HG02642 (cell line): ENCODE results near the gene NEK11.

ENCODE experiments used
- ATAC-seq: cut with Tn5 transposase; IDR thresholded peaks from one replicate; pipeline ENCODE4 v1.9.1; 2021; ENCODE audit warnings: mild to moderate bottlenecking; ENCODE audit not compliant: unreplicated experiment, poor library complexity

Gene NEK11, protein sequence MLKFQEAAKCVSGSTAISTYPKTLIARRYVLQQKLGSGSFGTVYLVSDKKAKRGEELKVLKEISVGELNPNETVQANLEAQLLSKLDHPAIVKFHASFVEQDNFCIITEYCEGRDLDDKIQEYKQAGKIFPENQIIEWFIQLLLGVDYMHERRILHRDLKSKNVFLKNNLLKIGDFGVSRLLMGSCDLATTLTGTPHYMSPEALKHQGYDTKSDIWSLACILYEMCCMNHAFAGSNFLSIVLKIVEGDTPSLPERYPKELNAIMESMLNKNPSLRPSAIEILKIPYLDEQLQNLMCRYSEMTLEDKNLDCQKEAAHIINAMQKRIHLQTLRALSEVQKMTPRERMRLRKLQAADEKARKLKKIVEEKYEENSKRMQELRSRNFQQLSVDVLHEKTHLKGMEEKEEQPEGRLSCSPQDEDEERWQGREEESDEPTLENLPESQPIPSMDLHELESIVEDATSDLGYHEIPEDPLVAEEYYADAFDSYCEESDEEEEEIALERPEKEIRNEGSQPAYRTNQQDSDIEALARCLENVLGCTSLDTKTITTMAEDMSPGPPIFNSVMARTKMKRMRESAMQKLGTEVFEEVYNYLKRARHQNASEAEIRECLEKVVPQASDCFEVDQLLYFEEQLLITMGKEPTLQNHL

DNA sequence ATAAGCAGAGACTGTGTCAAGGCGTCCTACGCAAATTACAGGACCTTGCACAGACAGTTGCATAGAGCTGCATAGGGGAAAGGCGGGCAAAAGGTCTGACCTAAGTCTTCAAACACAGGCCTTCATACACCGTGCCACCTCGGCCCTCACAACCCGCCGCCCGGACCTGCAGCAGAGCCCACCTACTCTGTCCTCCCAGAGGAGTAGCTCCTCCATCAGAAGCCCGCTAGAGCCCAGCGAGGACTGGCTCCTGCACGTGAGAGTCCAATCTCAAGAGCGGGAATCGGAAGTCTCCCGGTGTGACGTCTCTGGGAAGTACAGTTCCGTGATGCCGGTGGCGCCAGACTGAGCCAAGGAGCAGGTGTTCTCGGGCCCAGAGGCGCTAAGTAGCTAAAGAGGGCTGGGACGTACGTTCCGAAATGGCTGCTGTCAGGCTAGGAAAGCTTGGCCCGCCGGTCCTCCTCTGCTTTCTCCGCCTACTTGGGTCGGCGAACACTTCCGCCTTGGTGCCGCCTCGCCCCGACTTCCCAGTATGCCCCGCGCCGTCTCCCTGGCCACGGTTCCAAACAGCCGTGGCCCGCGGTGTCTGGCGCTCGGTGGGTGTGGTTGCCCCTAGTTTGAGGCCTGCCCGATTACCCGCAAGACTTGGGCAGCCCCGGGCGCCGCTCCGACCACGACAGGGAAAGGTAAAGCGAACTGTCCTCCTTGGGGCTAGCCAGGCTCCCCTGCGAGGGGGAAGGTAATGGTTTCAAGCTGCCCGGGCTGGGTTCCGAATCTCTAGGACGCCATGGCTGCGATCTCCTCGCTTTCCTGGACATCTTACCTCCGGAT, at the start of gene NEK11, which contains the start of gene ASTE1:
Gene NEK11 (plus strand): TSS at position 557 of the 831 bp plus-strand sequence. CDS start 2,832 bp downstream, outside the sequence.
Gene ASTE1 (minus strand): TSS at position 505 of the 831 bp plus-strand sequence. CDS start 1,519 bp downstream, outside the sequence.
- ATAC-seq = peak; percentile 99

DNA sequence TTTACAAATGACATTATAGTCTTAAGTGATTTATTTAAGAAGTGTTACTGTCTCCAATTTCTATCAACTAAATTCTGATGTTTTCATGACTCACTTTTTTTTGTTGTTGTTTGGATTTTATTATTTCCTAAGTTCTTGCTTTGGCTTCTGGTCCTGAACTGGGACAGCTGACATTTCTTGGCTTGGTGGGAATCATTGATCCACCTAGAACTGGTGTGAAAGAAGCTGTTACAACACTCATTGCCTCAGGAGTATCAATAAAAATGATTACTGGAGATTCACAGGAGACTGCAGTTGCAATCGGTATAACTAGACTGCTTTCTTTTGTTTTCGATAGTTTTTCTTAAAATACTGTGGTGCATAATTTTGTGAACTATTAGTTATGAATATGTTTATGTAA, 47.6 kb upstream of the NEK11 start:
- ATAC-seq = no peak

DNA sequence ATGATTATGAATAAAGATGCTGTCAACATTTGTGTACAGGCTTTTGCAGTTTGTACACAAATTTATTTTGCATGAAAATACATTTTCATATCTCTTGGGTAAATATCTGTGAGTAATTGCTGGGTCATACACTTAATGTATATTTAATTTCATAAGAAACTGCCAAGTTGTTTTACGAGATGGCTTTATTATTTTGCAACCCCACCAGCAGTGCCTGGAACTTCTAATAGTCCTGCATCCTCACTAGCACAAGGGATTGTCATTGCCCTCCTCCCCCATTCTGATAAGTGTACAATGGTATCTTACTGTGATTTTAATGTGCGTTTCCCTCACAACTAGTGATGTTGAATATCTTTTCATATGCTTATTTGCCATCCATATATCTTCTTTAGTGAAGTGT, 45.2 kb upstream of the NEK11 start:
- no peak for ATAC-seq

DNA sequence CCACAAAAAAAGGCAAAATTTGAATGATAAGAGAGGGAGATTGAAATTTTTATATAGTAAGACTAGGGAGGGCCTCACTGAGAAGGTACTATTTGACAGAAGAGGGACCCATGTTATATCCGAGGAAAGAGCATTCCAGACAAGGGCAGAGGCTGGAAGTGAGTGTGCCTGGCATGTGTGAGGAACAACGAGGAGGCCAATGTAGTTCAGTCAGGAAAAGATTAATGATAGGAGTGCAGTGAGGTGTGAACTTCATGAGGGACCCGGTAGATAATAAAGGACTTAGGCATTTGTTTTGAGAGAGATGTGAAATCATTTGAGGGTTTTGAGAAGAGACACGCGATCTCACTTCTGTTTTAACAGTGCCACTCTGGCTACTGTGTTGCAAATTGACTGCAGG, 36.4 kb upstream of the NEK11 start:
- no peak for ATAC-seq

DNA sequence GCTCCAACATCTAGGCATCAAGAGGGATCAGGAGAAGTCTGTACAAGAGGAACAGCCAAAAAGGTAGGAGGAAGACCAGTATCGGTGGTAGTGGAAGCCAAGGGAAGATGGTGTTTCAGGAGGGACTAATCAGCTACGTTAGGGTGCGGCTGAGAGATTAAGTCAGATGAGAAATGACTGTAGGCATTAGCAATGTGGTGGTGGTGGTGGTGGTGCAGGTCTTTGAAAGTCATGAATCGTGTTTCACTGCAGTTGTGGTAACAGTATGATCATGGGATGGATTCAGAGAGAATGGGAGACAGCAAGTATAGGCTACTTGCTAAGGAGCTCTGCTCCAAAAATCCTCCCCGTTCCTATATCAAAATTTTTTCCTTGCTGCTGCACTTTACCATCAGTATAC, 35.6 kb upstream of the NEK11 start:
- no peak for ATAC-seq

DNA sequence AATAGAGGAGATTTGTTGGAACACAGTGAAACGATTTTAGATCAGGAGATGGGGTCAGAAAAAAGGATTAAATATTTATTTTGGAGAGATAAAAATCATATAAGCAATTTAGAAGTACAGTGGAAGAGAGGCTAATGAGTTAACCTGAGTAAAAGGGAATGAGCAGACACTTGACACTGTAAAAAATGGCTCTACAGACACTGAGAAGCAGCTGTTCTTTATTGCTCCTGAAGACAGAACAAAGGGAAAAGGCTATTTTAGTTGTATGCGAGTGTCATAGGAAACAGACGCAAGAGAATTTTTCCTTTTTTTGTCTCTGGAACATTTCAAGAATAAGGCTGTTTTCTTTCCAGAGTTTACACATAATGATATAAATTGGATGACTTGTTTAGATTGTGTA, 34.3 kb upstream of the NEK11 start:
- ATAC-seq = no peak

DNA sequence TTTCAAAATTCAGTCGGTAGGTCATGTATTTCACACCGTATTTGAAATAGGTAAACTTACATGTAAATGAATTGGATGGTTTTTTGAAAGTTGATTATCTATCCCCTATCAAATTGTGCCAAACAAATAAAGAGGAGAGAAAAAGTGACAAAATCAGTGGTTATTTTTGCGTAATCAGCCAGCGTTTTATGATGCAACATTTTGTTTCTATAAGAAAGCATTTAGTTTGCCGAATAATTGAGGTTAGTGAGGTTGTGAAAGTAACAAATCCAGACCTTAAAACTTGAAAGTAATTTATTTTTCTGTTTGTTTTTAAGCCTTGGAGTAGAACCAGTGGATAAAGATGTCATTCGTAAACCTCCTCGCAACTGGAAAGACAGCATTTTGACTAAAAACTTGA, 29.4 kb upstream of the NEK11 start:
- no peak for ATAC-seq

DNA sequence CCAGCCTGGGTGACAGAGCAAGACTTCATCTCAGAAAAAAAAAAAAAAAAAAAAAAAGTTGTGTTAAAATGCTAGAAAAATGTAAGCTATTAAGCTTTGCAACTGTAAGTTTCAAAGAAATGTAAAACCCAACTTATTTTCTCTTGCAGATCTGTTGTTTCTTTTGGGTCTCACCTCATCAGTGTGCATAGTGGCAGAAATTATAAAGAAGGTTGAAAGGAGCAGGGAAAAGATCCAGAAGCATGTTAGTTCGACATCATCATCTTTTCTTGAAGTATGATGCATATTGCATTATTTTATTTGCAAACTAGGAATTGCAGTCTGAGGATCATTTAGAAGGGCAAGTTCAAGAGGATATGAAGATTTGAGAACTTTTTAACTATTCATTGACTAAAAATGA, 25.6 kb upstream of the NEK11 start:
- ATAC-seq = no peak

DNA sequence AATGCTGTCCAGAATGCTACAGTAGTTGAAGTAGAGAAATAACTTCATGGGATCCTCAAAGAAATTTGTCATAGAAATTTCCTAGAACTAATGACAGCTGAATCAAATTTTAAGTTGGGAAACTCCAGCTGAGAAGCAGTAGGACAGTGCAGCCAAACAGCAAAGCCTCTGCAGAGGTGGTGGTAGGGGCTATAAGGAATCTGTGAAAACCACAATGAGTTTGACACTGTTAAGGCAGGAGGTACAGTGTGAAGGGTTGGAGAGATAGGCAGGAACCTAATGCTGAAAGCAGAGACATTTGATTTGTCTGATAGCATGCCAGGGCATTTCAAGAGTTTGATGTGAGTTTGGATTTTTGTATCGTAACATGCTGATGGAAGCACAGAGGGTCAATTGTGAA, 22.1 kb upstream of the NEK11 start:
- no peak for ATAC-seq

DNA sequence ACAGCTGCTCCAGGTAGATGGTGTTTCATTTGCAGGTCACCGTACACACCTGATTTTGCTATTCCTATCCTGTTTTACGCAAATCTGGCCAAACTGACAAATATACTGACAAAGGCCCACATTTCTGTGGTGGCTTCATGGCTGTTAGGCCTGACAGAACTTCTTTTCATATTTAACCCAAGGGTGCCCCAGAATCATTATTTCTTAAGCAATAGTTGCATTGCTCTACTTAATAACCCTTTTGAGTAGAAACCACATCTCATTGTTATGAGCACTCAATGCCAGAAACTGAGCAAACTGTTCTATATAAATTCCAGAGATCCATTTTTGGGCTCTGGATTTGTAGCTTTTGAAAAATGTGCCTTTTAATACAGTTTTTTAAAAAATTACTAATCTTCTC, 19.4 kb upstream of the NEK11 start:
- ATAC-seq = no peak

DNA sequence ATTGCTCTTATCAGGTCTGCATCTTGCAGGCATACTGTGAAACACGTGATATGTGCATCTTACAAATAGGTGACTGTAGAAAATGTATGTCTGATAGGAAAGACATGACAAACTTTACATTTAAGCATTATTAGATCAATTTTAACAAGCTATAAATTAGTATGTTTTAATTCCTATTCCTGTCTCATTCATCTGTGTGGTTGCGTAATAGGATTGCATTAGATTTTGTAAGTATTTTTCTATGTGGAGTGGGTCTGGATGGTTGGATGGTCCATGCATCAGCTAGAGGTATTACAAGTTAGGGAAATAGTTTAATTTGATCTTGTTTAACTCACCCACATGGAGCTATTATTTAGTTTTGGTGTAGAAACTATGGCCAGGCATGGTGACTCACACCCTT, 18.9 kb upstream of the NEK11 start:
- no peak for ATAC-seq

DNA sequence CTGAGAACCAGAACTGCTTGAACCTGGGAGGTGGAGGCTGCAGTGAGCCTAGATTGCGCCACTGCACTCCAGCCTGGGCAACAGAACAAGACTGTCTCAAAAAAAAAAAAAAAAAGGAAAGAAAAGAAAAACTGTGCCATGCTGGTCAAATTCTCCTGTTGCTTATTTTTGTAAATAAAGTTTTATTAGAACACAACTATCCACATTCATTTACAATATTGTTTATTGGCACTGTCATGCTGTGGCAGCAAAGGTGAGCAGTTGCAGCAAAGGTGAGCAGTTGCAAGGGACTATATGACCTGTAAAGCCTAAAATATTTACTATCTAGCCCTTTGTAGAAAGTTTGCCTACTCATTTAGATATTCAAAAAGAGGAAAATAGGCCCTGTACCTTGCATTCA, 18.4 kb upstream of the NEK11 start:
- no peak for ATAC-seq

DNA sequence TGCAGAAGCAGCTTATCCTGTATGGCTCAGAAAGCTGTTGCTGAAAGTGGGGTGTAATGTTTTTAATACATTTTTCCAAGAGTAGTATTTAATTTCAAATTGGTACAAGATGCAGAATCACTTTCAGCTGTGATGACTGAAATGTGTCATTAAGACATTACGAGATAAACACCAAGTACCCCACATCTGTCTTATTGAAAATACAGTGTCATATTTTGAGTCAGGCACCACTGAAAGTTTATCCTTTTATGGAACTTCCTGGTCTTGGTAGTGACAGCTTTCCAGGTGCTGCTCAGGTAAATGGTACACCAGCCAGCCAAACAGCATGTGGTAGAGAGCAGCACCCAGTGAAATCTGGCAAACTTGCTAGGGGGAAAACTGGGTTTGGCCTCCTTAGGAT, 17.0 kb upstream of the NEK11 start:
- ATAC-seq = no peak

DNA sequence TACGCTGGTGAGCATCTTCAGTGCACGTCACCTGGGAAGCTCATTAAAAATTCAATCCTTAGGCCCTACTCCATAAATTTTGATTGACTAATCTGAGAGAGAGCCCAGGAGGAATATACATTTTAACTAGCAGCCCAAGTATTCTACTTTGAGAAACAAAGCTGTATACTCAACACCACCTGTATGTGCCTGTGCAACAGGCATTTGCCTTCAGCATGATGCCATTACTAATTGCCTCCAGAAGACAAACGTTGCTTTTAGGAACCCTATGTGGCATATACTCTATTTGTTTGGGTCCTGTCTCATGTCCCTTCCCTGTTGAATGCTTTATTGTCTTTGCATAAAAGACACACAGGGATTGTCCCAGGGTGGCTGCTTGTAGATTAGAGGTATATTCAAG, 7.7 kb upstream of the NEK11 start:
- ATAC-seq = no peak

DNA sequence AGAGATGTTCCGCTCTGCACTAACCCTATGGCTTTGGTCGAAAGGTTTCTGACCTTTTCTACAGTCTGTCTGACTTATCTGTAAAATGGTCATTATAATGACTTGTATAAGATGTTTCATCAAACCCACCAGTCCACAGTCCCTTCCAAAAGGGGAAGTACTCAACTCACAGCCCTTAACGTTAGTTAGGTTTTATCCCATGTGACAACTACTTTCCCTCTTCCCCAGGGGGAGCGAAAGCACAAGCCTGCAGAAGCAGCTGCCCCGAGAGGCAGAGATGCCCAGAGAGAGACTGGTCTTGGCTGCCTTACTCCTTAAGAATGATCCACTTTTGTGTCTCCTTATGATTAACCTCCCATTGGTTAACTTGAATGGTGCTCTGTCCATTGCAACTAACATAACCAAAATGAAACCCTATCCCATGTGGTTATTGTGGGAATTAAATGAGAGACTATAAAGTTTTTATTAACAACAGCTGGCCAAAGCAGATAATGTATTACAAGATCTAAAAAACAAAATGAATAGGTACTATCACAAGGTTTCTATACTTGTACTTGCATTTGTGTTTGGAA, 6.5 kb upstream of the NEK11 start:
- no peak for ATAC-seq

DNA sequence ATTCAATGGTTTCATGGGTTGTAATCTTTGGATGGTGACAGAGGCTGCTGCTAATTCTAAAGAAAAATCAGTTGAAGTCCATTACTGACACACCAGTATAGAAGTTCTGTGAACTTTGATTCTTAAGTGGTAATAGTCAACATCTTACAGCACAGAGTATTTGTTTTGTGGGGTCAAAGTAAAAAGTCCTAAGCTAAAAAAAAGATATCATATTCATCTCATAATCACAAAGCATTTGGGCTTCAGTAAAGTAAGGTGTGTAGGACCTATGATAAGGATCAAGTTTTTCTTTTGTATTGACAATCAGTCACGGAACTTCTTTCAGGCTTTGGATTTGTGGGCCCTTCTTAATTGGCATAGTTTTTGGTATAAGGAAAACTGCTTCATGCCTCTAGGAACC, 1.1 kb upstream of the NEK11 start:
- no peak for ATAC-seq

DNA sequence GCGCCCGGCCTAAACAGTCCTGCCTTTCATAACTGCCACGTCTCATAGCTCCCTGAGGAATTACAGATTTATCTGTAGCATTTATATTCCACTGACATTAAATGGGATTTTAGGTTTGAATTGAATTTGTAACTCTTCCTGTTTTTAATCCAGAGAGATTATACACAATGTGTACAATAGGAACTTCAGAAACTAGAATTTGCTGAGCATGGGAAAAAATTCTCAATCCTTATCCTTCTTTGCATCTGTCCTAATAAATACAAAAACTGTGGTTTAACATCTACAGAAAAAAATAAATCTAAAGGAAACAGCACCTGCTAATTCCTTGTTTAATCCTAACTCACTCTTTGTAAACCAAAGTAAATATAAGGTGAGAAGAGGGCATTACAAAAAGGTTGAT, 2.2 kb downstream of the NEK11 start:
- no peak for ATAC-seq

DNA sequence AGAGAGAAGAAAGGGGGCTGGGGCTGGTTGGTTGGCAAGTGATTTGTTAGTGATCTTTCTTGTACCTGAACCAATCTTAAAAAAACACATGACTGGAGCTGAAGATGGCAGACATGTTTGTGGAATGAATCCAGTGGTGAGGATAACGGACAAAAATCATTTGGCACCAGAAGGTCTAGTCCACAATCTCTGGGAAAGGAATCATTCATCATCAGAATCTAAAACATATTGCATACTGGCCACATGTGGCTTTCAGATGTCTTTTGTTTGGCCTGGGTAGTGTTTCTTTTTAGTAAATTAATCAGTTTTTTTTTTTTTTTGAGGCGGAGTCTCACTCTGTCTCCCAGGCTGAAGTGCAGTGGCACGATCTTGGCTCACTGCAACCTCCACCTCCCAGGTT, 5.0 kb downstream of the NEK11 start:
- ATAC-seq = no peak

DNA sequence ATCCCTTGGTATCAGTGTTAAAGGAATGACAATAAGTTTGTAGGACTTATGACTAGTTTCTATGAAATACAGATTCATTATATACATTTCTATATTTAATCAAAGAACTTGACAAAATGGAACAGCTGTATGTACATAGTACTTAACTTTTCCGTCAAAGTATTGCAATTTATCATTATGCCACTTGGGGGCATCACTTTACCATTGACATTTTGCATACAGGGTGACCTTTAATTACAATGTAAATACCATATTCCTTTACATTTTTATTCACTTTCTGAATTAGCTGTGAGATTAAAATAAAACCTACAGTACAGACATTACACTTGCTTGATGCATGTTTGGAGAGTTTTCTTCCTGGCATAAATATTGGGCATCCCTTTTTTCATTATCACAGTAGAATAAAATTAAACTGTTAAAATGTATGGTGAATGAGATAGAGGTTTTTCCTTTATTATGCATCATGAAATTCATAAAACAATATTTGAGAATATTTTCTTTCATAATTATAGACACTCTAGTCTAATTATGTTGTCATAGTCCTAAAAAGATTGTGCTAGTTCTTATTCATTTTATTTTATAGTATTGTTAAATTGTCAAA, 6.9 kb downstream of the NEK11 start:
- ATAC-seq = no peak

DNA sequence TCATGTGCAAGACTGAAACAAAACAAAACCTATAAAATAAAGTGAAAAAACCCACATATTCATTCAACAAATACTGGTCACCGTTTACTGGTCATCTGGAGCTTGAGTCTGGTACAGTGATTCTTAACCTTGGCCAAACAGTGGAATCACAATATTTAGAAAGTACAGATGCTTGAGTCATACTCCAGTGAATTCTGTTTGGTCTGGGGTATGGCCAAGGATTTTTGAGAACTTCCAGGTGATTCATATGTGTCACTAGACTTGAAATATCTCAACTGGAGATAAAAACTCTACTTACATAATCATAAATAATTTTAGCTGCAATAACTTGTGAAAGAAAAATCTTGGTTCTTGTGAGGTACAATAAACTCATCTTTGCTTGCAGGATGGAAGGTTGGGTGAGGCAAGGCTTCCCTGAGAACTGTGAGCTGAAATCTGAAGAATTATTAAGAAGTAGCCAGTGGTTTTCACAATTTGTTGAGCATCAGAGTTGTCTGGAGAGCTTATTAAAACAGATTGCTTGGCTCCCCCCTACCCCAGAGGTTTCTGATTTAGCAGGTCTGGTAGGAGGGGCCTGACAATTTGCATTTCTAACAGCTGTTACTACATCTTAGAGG, 9.6 kb downstream of the NEK11 start:
- ATAC-seq = no peak
